Measurements from ENCODE around the gene FOXS1. TPM values are rescaled to one million over a fixed set of nuclear protein-coding genes. Genes with fewer than 3 reads are reported as not detected.

FOXS1 gene
- total and polyA plus RNA-seq, 2 experiments from 2014 or later, result 0.26 TPM; not detected in 1

DNA sequence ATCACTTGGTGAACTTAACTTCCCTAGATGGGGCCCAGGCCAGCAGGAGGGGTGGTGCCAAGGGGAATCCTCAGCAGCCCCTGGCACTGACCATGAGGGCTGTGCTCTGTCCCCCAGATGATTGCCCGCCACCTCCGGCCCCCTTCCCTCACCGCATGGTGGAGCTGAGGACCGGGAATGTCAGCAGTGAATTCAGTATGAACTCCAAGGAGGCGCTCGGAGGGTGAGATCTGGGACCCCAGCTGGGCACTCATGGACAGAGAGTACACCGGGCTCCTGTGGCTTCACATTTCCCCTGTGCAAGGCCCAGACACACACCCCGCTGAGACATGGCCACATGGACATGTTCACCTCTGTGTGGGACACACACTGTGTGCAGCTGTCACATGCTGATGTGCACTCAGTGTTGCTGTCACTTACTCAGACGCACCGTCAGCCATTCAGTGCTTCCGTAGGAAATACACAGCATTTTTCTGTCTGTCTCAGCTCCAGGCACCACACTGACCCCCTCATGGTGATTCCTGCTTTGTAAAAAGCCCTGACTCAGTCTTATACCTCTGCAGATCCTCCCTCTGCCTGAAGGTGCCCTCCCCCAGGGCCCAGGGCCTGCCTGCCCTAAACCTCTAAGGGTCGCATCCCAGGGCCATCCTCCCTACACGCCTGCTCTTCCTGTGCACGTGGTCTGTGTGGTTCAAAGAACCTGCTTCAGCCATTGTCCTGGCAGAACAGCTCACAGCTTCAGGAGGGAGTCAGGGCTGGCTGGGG, 21.9 kb downstream of the FOXS1 start:
- Histone ChIP-seq H3K36me3 (ENCODE audit: insufficient read depth) (no peaks in the 10 kb centered on the region), H3K4me1 (ENCODE audit: insufficient read depth) (peaks cover 4% of the 10 kb centered on the region), H3K9me2 (ENCODE audit: insufficient read depth) (no peaks in the 10 kb centered on the region), H4K20me1 (replicated peaks; ENCODE audit: insufficient read depth) (no peaks in the 10 kb centered on the region; the same call in 1 of the 2 replicates), H3K4me3 (no peak overlapping the region), H3K79me2 (replicated peaks; ENCODE audit: insufficient read depth) (no peaks in the 10 kb centered on the region), H3K4me2 (peak overlapping the region; percentile 43; the same call in 1 of the 2 replicates), H3K27me3 (ENCODE audit: insufficient read depth) (no peaks in the 10 kb centered on the region), H2AFZ (no peak overlapping the region), H3F3A (replicated peaks; ENCODE audit: low read depth) (0 out of 2 replicates have a peak, but pooled peaks cover 9% of the 10 kb centered on the region), H3K27ac (ENCODE audit: low read depth) (no peak overlapping the region)
- Mint-ChIP-seq H3K4me1 (peaks cover 3% of the 10 kb centered on the region; the same call in 2 of the 3 replicates), H3K9me3 (no peaks in the 10 kb centered on the region; the same call in 2 of the 3 replicates), H3K27ac (no peak overlapping the region), H3K27me3 (ENCODE audit: insufficient read depth, low read depth, poor library complexity) (peaks cover 9% of the 10 kb centered on the region), H3K4me3 (no peak overlapping the region), H3K36me3 (ENCODE audit: low read depth) (no peaks in the 10 kb centered on the region)
- DNase-seq (ENCODE audit: low spot score) (no peak), ATAC-seq (no peak; the same call in 2 of the 3 replicates)
- TF ChIP-seq ZNF462 (CRISPR knock-in tag; IDR thresholded peaks at IDR 0.05) (no peak), CTCF (conservative IDR thresholded peaks at IDR 0.05; ENCODE audit: low read depth in 2 of 2) (peak in 1 of 2 experiments; percentile 33; a peak in 2 of 4 replicates), POLR2AphosphoS5 (IDR thresholded peaks at IDR 0.05; ENCODE audit: low read depth) (no peak), NANOG (IDR thresholded peaks at IDR 0.05; ENCODE audit: borderline replicate concordance) (no peak), STAT1 (IDR thresholded peaks at IDR 0.05; ENCODE audit: unreplicated experiment) (no peak)
- TF ChIP-seq, protein P1, sequence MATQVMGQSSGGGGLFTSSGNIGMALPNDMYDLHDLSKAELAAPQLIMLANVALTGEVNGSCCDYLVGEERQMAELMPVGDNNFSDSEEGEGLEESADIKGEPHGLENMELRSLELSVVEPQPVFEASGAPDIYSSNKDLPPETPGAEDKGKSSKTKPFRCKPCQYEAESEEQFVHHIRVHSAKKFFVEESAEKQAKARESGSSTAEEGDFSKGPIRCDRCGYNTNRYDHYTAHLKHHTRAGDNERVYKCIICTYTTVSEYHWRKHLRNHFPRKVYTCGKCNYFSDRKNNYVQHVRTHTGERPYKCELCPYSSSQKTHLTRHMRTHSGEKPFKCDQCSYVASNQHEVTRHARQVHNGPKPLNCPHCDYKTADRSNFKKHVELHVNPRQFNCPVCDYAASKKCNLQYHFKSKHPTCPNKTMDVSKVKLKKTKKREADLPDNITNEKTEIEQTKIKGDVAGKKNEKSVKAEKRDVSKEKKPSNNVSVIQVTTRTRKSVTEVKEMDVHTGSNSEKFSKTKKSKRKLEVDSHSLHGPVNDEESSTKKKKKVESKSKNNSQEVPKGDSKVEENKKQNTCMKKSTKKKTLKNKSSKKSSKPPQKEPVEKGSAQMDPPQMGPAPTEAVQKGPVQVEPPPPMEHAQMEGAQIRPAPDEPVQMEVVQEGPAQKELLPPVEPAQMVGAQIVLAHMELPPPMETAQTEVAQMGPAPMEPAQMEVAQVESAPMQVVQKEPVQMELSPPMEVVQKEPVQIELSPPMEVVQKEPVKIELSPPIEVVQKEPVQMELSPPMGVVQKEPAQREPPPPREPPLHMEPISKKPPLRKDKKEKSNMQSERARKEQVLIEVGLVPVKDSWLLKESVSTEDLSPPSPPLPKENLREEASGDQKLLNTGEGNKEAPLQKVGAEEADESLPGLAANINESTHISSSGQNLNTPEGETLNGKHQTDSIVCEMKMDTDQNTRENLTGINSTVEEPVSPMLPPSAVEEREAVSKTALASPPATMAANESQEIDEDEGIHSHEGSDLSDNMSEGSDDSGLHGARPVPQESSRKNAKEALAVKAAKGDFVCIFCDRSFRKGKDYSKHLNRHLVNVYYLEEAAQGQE (IDR thresholded peaks at IDR 0.05; ENCODE audit: unreplicated experiment), result no peak
